Stimulated activated CD8-positive, alpha-beta memory T cell treated with anti-CD3 and anti-CD28 coated beads, Interleukin-7, amount 100 ng/mL, for 24 hours (primary cell): Measurements from ENCODE around the gene SMARCD1.
A peak's percentile ranks its signal among the peaks of the same experiment; 100 is the strongest.

Experiments
- DNase-seq: peaks from one replicate; pipeline ENCODE4 v3.0.0-alpha.2; 2020; ENCODE audit warnings: low read depth

The SMARCD1 gene

DNA sequence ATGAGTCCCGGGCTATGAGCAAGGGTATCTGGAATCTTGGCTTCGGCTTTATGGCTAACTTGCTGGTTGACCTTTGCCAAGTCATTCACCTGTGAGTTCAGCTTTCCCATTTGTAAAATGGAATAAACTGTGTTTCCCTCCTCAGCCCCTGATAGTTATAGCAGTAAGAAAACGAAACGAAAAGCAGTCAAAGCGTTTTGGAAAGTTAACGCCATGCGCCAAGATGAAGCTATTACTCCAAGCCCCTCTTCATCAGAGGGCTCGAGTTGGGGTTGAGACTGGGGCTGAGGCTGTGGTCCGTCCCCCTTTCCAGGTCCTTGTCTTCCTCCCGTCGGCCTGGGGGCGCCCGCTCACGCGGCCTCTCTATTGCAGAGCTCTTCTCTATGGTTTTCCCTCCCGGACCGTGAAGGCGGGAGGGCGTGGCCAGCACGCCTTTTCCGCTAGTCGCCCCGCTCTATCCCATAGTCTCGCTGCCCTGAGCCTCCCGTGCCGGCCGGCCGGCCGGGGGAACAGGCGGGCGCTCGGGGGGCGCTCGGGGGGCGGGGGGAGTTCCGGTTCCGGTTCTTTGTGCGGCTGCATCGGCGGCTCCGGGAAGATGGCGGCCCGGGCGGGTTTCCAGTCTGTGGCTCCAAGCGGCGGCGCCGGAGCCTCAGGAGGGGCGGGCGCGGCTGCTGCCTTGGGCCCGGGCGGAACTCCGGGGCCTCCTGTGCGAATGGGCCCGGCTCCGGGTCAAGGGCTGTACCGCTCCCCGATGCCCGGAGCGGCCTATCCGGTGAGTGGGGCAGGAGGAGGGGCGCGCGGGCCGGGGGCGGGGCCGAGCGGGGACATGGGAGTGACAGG is at the start of gene SMARCD1:
SMARCD1 (plus strand) TSS at position 568 of the 840 bp plus-strand sequence; CDS start at position 596, 28 bp downstream.
- peak; percentile 70 for DNase-seq

DNA sequence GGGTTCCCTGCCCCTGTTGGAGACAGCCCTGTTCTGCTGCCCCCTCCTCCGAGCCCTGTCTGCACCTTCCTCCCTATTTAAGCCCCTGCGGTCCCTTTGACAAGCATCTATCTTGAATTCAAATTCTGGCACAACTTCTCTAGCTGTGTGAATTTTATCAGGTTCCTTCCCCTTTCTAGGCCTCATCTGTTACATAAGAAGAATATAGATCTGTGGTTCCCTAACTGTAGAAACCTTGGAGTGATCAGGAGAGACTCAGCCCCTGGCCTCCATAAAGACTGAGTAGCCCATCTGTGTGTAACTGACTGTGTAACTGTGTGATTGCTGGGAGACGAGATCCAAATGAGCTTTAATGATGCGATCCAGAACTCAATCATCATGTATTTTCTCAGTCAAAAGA is 46.8 kb upstream of the SMARCD1 start:
- DNase-seq: no peak

GRCh38 chr12:50039151-50039835 is 45.8 kb upstream of the SMARCD1 start:
- peak; percentile 89 for DNase-seq

DNA sequence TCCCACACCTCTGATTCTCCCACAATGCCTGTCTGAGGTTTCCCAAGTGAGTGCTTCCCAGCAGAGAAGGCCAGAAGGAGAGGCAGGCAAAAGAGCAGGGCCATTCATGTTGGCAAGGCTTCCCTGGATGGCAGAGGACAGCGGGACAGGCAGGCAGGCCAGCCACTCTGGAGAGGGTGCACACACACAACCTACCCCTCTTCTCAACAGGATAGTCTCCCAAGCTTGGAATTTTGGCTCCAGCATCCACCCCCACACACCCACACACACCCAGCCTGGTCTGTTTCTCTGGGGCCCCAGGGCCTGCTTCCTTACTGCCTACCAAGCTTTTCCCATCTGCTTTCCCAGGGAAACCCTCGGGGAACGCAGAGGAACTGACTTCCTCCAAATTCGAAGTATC is 44.5 kb upstream of the SMARCD1 start:
- DNase-seq: no peak

DNA sequence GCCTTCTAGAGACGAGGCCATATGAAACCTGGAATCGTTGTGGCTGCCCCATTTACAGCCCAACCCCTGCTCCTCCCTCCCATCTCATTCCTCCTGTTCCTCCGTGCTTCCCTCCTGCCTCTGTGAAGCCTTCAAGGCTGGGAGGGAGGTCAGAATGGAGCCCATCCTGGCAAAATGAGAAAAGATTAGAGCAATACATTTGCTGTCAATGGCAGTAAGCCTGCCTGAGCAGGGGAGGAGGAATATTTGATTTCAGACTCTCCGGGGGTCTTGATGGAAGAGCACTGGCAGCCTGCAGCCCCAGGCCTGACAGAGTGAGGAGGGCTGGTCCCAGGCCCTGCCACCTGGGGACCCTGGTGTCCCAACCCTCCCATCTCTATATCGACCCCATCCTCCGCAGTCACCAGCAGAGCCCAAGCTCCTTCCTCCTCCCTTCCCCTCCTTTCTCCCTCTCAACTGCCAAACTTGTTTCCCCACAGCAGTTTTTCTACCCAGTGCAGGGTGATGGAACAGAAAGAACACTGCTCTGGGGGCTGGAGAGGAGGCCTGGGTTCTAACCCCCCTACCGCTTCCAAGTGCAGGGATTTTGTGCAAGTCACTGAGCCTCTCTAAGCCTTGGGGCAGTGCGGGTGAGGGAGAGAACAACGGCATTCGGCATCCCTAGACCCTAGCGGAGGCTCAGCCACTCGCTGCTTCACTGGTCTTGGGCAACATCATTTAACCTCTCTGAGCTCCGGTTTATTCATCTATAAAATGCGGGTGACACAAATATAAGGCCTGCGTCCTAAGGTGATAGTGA is 43.9 kb upstream of the SMARCD1 start:
- no peak for DNase-seq

DNA sequence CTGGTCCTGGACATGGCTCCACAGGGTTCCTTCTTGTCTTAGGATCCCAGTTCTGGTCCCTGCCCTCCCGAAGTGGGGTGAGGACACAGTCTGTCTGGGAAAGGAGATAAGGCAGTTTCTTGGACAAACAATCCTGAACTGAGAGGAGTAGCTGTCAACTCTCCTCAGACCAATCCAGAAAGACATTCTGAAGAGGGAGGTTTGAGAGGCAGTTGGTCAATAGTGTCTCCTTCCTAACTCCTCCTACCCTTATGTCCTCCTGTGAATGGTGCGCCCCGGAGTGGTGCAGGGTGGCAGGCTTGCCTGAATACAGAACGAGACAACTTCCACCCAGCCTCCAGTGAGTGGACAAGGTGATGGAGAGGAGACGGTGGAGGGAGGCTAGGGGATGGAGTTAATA is 43.2 kb upstream of the SMARCD1 start:
- no peak for DNase-seq

- no peak for DNase-seq
Measured at GRCh38 chr12:50042693-50043092, 42.4 kb upstream of the SMARCD1 start.

DNA sequence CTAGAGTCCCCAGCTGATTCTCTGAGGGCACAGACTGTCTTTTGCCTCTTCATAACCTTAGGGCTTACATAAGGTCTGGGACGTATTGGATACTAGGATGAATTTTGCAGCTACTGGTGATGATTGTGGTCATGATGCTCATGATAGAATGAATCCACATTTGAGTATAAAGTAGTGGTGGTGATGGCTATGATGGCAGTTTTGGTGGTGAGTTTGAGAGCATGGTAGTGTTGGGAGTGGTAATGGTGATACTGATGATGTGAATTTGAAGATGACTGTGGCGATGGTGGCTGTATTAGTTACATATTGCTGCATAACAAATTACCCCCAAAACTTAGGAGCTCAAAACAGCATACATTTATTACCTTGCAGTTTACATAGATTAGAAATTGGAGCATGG is 41.8 kb upstream of the SMARCD1 start:
- no peak for DNase-seq

GRCh38 chr12:50043854-50044253 is 41.3 kb upstream of the SMARCD1 start:
- DNase-seq: no peak

- DNase-seq: no peak
Measured at GRCh38 chr12:50047693-50048250, 37.4 kb upstream of the SMARCD1 start.

DNA sequence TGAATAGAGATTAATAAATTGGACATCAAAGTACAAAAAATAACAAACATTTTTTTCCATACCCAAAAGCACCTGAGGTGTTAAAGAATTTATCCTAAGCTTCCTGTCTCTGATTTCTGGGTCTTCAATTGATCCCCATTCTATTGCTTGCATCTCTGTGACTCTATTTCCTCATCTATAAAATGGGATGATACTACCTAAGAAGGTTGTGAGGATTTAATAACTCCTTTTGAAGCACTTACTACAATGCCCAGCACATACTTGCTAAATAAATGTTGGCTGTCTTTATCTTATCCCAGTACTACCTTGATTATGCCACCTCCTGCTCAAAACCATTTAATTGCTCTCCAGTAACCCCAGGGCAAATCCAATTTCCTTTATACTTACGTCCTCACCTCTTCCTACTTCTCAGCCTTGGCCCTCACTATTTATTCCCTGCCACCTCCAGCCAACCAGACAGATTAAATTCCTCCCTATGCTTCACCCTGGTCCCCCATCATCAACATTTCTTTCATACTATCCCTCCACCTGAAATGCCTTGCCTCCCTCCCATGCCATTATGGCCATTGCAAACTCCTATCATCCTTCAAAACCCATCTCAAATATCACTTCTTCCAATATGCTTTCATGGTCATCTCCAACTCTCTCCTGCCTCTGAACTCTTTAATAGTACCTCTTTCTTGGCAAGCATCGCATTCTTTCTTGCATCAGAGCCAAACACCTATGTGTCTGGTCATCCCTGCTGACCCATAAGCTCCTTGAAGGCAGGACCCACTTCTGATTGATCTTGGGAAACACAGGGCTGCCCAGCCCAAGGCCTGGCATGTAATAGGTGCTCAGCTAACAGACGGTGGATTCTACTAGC is 35.7 kb upstream of the SMARCD1 start:
- DNase-seq: no peak

DNA sequence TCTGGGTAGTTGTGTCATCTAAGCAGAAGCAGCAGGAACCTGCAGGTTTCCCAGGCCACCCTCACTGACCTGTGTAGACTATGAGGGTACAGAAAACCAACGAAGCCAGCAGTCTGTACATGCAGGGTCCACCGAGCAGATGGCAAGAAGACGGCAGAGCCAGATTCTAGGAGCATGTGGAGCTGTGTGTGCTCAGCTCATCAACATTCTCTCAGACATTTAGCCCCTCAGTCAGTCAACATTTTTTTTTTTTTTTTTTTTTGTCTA is 35.1 kb upstream of the SMARCD1 start:
- DNase-seq: no peak

- DNase-seq: no peak
Measured at GRCh38 chr12:50050410-50051098, 34.6 kb upstream of the SMARCD1 start.

- DNase-seq: no peak
Measured at GRCh38 chr12:50051101-50051806, 33.9 kb upstream of the SMARCD1 start.

GRCh38 chr12:50052544-50052943 is 32.6 kb upstream of the SMARCD1 start:
- no peak for DNase-seq

DNA sequence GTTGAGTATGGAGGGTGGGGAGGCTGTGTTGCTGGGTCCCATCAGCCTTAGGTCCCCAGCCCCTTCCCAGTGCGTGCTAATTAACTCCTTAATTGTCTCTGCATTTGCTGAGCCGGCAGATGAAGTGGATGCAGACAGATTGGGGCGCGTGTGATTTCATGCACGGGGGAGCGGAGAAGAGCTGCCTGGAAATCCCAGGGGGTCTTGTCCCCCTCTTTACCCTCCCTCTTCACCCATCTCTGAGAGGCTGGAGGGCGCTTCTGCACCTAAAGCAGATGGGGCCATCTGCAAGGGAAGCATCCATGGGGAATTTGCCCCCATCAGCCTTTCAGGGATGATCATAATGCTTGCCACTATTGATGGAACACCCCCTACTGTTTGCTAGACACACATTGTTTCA is 32.2 kb upstream of the SMARCD1 start:
- no peak for DNase-seq

GRCh38 chr12:50053583-50053982 is 31.6 kb upstream of the SMARCD1 start:
- DNase-seq: no peak

GRCh38 chr12:50055831-50056638 is 29.1 kb upstream of the SMARCD1 start:
- peak; percentile 40 for DNase-seq

DNA sequence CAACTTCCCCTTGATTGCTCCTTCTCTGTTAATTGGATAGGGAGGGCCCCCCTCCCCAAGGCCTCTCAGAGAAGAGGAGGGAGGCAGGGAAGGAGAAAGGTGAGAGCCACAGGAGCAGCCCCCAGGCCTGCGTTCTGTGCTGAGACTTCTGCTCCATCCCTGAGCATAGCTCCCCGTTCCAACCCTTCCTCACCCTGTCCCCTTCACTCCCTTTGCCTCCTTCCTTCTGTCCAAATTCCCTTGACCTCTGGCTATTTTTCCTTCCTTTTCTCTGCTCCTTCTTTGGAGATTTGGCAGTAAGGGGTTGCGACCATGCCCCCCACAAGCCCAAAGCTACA is 28.5 kb upstream of the SMARCD1 start:
- no peak for DNase-seq
